Smooth muscle cell (in vitro differentiated cells): ENCODE measurements around the gene SLC6A18. TPM values are rescaled to one million over a fixed set of nuclear protein-coding genes. Genes with fewer than 3 reads are reported as not detected.

Experiments used
- DNase-seq: peaks from one replicate; lab custom pipeline; 2025; ENCODE audit not compliant: unreplicated experiment; lab: John Stamatoyannopoulos, UW
- H2AFZ ChIP-seq: fragments of 200-600 bp; sonication (generic); 2 replicates; pipeline ENCODE4 v1.6.0; 2016; ENCODE audit warnings: antibody characterized with exemption, low read depth, mild to moderate bottlenecking
- H3F3A ChIP-seq: fragments of 200-600 bp; sonication (generic); 2 replicates; pipeline ENCODE4 v1.6.0; 2017; ENCODE audit warnings: antibody characterized with exemption, low read depth
- H3K27ac ChIP-seq: fragments of 200-600 bp; sonication (generic); 2 replicates; pipeline ENCODE4 v1.5.1; 2016; ENCODE audit warnings: low read depth, mild to moderate bottlenecking
- H3K27me3 ChIP-seq: fragments of 200-600 bp; sonication (generic); 2 replicates; pipeline ENCODE4 v1.6.1; 2016; ENCODE audit warnings: low read depth, mild to moderate bottlenecking
- H3K36me3 ChIP-seq: fragments of 200-600 bp; sonication (generic); 2 replicates; pipeline ENCODE4 v1.5.1; 2016; ENCODE audit warnings: low read depth
- H3K4me1 ChIP-seq: fragments of 200-600 bp; sonication (generic); 2 replicates; pipeline ENCODE4 v1.5.1; 2016; ENCODE audit warnings: low read depth
- H3K4me2 ChIP-seq: fragments of 200-600 bp; sonication (generic); 2 replicates; pipeline ENCODE4 v1.6.0; 2016; ENCODE audit warnings: mild to moderate bottlenecking
- H3K4me3 ChIP-seq: fragments of 200-600 bp; sonication (generic); 2 replicates; pipeline ENCODE4 v1.5.1; 2016; ENCODE audit warnings: mild to moderate bottlenecking
- H3K79me2 ChIP-seq: fragments of 200-600 bp; sonication (generic); 2 replicates; pipeline ENCODE4 v1.6.0; 2016; ENCODE audit warnings: low read depth, mild to moderate bottlenecking
- H3K9ac ChIP-seq: fragments of 200-600 bp; sonication (generic); 2 replicates; pipeline ENCODE4 v1.6.0; 2016; ENCODE audit warnings: low read depth
- H3K9me3 ChIP-seq: fragments of 200-600 bp; sonication (generic); replicated peaks from 2 replicates; pipeline ENCODE4 v1.5.1; 2016; ENCODE audit warnings: low read depth
- H4K20me1 ChIP-seq: fragments of 200-600 bp; sonication (generic); 2 replicates; pipeline ENCODE4 v1.6.0; 2016; ENCODE audit warnings: low read depth
- WGBS: methylation state at CpG from one replicate; pipeline ENCODE4 v1.1.7; 2016; ENCODE audit warnings: low lambda C conversion rate; 5-methylcytosine and 5-hydroxymethylcytosine counted together
- polyA plus RNA-seq: library from polyadenylated mRNA; unstranded; fragments of >200 nt; fragmentation: Nextera tagmentation; extraction: Ambion mirVana; gene quantifications from 2 replicates; pipeline ENCODE4 v1.2.1, GENCODE V29; 2016
- total RNA-seq: library from RNA; depleted of rRNA; stranded (reverse); fragments of >200 nt; gene quantifications from 2 replicates; pipeline ENCODE4 v1.2.3, GENCODE V29; 2014
- TF ChIP-seq, protein P1 (sequence below): fragments of 200-600 bp; sonication (generic); IDR thresholded peaks from 2 replicates; pipeline ENCODE4 v1.5.1; 2017; ENCODE audit warnings: borderline replicate concordance, mild to moderate bottlenecking, antibody characterized with exemption; ENCODE audit not compliant: insufficient read depth, poor library complexity, severe bottlenecking

SLC6A18 gene
- total and polyA plus RNA-seq, 2 experiments from 2014 or later, result not detected

DNA sequence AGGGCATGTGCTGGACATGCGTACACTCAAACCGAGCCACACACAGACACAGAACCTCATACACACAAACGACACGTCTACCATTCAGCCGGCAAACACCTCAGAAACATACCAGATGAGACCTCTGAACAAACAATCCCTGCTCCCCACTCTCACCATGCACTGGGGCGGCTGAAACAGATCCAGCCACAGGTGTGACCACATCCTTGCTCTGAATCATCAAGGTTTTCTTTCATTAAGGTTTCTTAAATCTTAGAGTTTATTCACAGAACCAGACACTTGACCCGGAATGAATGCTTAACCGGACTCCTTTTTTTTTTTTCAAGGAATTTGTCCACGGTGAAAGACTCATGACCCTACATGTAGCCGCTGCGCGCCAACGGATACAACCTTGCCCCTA is 43.5 kb downstream of the SLC6A18 start:
- Histone ChIP-seq H3K9me3 (no peaks in the 10 kb centered on the region), H3K4me1 (no peaks in the 10 kb centered on the region), H3K4me2 (no peak overlapping the region), H3F3A (no peaks in the 10 kb centered on the region), H3K4me3 (no peak overlapping the region), H3K27ac (no peak overlapping the region), H2AFZ (no peak overlapping the region), H4K20me1 (no peaks in the 10 kb centered on the region), H3K27me3 (no peaks in the 10 kb centered on the region), H3K36me3 (no peaks in the 10 kb centered on the region), H3K79me2 (no peaks in the 10 kb centered on the region), H3K9ac (no peak overlapping the region)
- 96% methylated on average over 13 of the region's 13 CpGs for WGBS
- no peak for DNase-seq
- TF ChIP-seq, protein P1, sequence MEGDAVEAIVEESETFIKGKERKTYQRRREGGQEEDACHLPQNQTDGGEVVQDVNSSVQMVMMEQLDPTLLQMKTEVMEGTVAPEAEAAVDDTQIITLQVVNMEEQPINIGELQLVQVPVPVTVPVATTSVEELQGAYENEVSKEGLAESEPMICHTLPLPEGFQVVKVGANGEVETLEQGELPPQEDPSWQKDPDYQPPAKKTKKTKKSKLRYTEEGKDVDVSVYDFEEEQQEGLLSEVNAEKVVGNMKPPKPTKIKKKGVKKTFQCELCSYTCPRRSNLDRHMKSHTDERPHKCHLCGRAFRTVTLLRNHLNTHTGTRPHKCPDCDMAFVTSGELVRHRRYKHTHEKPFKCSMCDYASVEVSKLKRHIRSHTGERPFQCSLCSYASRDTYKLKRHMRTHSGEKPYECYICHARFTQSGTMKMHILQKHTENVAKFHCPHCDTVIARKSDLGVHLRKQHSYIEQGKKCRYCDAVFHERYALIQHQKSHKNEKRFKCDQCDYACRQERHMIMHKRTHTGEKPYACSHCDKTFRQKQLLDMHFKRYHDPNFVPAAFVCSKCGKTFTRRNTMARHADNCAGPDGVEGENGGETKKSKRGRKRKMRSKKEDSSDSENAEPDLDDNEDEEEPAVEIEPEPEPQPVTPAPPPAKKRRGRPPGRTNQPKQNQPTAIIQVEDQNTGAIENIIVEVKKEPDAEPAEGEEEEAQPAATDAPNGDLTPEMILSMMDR, result no peak

DNA sequence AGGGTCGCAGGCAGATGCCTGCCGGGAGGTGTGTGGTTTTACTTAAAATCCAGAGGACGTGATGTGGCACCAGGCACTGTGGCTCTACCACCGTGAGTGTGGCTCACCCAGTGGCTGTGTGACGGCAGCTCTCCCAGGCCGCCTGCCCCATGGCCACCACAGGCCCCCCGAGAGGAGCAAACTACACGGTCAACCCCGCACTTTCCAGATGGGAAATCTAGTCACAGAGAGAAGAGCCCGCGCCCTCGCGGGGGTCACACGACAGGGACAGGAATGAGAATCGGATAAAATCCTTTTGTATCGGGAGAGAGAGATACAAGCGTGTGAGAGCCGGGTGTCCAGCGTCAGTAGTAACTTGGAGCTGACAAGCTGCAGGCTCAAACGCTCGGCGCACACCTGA is 45.2 kb downstream of the SLC6A18 start:
- no peaks in the 10 kb centered on the region for H3K4me1 ChIP-seq
- no peak for DNase-seq
- no peaks in the 10 kb centered on the region for H3K27me3 ChIP-seq
- H3K9ac ChIP-seq, result no peak overlapping the region
- no peak overlapping the region for H3K4me2 ChIP-seq
- TF ChIP-seq, protein P1, result no peak
- no peak overlapping the region for H2AFZ ChIP-seq
- H4K20me1 ChIP-seq, result no peaks in the 10 kb centered on the region
- WGBS, result 94% methylated on average over 22 of the region's 22 CpGs
- H3K9me3 ChIP-seq, result no peaks in the 10 kb centered on the region
- no peak overlapping the region for H3K27ac ChIP-seq
- H3K36me3 ChIP-seq, result no peaks in the 10 kb centered on the region
- H3F3A ChIP-seq, result no peaks in the 10 kb centered on the region
- H3K79me2 ChIP-seq, result no peaks in the 10 kb centered on the region
- H3K4me3 ChIP-seq, result no peak overlapping the region

DNA sequence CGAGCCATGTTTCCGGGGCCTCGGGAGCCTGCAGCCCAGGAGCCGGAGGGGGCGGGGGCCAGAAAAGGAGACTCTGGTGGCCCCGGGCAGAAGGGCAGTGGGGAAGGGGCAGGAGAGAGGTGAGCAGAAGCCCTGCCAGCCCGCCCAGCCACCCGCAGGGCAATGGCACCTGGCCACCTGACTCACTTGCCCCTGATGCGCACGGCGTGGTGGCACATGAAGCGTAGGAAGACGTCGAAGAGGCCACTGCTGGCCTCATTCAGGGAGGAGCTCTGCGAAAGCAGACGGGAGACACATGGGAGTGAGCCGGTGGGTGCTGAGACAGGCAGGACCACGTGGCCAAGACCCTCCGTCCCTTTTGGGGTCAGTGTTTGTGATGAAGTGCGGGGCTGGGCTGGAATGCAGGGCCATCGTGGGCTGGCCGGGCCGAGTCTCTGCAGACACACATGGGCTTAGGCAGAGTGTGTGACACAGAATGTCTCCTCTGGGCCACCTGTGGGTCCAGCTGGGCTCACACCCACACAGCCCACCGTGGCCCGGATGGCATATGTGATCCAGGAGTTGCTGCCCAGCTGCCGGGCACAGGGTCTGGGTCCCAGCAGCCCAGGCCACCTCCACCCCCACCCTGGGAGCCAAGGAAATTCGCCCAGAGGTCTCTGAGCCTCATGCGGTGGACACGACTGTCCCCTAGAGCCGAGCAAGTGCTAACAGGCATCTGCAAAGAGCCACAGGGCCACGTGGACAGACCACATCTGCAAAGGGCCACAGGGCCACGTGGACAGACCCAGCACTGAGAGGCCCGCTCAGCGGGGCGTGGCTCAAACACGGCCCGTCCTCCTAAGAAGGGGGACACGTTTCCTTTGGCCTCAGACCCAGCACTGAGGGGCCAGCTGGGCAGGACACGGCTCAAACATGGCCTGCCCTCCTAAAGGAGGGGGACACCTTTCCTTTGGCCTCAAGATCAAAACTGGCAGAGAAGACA is 46.0 kb downstream of the SLC6A18 start:
- TF ChIP-seq, protein P1, result no peak
- no peak overlapping the region for H3K27ac ChIP-seq
- no peaks in the 10 kb centered on the region for H3F3A ChIP-seq
- no peak overlapping the region for H3K9ac ChIP-seq
- H3K27me3 ChIP-seq, result no peaks in the 10 kb centered on the region
- no peak overlapping the region for H2AFZ ChIP-seq
- H3K36me3 ChIP-seq, result no peaks in the 10 kb centered on the region
- H3K4me2 ChIP-seq, result no peak overlapping the region
- H3K9me3 ChIP-seq, result no peaks in the 10 kb centered on the region
- no peak for DNase-seq
- no peaks in the 10 kb centered on the region for H4K20me1 ChIP-seq
- 95% methylated on average over 39 of the region's 39 CpGs for WGBS
- H3K4me1 ChIP-seq, result no peaks in the 10 kb centered on the region
- H3K79me2 ChIP-seq, result no peaks in the 10 kb centered on the region
- H3K4me3 ChIP-seq, result no peak overlapping the region
